ENCODE results near the gene NINL.
"Not testable (repeated sequence)": the region's sequence is repeated elsewhere in the genome, so short reads cannot be mapped to it uniquely, and the experiment has no call there.

The NINL gene

DNA sequence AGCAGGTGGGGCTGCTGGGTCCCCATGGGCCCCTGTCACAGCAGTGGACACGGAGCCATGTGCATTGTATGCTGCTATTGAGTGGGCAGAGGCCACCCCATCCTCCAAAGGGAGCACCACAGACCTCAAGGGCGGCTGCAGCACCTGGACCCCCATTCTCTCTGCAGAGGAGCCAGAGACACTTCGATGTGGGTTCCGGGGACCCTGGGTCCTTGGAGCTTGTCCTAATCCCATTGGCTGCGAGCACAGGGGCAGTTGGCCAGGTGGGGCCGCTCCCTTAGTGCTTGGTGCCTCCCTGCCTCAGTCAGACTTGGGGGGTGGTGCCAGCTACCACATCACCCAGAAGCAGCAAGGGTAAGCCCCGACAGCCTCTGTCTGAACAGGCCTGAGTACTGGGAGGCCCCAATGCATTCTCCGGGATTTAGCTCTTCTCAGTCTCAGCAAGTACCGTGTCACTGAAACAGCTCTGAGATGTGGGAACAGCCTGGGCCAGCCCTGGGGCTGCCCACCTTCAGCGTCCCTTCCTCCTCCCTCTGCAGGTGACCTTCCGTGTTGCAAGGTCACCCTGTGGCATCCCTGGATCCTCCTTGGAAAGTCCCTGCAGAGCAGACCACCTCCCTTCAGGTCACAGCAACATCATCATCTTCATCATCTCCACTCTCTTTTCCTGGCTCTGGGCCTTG lies 104.0 kb downstream of the NINL start:
- no peak for DNase-seq

DNA sequence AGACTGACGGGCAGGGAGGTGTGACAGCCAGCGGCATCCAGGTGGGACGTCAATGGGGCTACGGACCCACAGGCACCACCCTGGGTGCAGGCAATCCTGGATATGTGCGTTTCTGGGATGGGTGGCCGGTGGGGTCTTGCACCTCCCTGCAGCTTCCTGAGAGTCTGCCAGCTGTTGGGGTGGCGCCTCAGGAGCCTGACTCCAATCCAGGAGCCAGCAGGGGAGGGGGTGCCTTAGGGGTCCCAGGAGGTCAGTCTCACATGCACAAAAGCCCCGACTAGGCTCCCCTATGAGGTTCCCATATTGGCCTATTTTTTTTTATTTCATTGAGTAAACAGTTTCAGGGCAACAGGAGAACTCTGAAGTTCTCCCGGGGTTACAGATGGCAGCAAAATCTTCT lies 104.5 kb downstream of the NINL start:
- DNase-seq, result no peak

DNA sequence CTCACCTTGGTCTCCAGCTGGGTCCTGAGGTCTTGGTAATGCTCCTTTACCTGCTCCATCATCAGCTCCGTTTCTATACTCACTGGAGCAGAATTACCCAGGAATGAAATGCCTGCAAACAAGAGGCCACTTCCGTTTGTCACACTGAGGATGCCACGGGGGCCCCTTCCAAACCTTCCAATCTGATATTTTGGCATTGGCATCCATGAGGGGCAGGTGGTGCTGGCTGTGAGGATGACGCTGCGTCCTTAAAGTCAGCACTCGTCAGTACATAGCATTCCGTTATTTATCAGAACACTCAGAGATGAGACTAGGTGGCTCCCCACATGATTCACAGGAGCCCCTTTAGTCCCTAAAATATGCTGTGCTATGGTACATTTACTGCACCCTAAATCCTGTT lies 105.2 kb downstream of the NINL start:
- DNase-seq, result no peak

DNA sequence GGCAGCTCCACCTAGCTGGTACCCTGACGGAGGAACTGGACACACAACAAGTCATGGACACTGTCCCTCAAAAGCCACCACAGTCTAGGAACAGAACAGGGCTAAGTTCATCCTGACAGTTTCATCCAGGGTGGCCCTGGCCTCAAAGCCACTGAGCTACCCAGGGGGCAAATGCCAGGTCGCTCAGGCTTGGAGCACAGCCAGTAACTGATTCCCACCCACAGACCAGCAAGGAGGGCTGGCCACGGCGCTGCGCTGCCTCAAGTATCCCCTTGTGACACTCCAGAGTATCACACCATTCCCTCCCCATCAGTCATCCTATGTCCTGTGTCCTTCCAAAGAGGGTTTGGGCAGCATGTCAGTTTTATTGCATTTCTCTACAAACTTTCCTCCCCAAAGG lies 105.7 kb downstream of the NINL start:
- no peak for DNase-seq

DNA sequence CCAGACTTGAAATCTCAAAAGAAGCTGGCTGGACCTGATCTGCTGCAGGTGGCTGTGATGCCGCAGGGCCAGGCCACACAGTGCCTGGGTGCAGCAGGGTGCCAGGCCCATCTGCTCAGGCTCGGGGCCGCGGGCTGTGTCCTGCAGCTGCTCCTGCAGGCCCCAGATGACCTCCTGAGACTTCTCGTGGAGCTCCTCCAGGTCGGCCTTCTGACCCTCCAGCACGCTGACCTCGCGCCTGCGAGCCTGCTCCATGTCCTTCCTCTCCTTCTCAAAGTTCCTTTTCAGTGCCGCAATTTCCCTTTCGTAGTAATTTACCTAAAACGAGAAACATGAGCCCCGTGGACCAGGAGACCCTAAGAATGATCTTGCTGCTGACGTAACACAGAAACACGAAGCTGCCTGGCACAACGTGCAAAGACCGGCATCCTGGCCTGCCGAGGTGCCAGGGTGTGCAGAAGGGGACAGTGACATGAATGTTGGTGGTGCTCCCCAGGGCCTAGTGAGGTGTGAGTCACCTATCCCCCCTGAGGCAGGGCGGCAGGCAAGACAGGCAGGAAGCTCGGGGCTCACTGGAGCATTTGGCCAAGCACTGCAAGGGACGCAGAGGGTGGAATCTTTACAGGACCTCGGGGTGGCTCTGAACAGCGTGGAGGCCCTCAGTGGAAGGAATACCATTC lies 106.3 kb downstream of the NINL start:
- no peak for DNase-seq

DNA sequence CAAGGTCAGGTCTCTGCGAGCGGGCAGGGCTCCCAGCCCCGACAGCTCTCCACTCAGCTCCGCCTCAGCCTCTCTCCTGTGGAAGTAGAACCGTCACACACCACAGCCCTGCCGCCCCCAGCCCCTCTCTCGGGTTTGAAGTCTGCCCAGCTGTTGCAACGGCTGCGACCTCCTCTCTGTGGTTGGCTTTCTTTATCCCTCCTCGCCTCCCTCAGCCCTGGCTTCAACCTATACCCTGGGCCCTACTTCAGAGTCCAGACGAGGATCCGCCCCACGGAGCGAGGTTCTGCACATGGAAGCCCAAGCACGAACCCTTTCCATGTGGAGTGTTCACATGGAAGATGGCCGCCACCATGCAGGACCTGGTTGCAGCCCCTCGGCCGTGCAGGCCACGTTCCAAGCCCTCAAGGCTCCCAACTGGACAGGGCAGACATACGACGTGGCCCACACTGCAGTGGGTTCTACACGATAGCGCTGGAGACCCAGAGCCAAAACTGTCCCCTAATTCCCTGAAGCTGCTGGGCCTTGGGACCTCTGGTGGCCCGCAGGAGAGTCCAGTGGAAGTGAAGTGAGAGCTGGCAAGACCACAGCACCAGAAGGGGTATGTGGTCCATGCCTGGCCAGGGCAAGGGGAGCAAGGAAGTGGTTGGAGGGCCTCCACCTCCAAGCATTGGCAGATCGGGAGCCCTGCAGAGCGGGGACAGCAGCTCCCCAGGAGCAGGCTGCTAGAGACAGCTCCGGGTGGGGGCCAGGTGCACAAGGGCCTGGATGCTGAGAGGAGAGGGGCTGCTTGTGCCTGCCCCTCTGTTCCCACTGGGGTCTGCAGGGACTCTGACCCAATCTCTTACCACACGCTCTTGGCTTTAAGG lies 108.1 kb downstream of the NINL start:
- DNase-seq, result no peak

DNA sequence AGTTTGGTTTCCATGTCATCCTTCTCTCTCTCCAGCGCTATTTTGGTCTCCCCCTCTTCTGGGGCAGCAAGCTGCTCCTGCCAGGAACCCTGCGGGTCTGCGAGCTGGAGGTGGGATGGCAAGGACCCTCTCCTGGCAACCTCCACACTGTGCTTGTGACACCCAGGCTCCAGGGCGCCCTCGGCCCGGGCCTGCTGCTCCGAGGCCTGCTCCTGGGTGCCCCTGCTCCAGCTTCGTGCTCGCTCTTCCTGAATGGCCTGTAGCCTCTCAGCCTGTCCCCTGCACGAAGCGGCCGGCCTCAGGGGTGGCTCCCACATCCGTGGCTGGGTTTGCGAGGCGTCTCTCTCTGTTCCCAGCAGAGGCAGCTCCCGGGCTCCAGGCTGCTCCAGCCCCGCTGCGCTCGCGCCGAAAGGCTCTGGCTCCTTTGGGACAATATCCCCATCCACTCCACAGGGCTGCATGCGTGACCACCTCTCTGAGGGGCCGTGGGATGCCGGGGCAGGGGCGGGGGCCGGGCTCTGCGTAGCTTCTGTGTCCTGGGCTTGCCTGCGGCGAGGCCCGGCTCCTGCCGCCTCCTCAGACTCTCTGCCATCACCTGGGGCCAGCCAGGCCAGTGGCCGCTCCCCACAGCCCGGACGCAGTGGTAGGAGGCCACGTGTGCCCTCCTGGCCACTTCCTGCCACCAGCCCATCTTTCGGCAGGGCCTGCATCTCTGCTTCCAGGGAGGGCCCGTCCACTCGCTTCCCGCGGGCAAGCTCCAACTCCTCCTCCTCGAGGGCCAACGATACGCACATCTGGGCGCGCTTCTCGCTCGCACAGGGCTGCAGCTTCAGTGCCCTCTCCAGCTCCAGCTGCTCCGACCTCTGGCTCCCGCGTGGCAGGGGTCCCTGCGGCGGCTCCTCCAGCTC lies 109.0 kb downstream of the NINL start:
- DNase-seq, result no peak

DNA sequence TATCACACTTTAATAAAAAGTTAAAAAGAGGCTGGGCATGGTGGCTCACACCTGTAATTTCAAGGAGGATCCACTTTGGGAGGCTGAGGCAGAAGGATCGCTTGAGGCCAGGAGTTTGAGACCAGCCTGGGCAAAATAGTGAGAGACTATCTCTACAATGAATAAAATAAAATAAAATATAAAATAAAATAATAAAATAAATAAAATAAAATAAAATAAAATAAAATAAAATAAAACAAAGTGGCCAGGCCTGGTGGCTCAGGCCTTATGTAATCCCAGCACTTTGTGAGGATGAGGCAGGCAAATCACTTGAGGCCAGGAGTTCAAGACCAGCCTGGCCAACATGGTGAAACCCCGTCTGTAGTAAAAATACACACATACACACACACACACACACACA lies 112.0 kb downstream of the NINL start:
- not testable (repeated sequence) for DNase-seq

DNA sequence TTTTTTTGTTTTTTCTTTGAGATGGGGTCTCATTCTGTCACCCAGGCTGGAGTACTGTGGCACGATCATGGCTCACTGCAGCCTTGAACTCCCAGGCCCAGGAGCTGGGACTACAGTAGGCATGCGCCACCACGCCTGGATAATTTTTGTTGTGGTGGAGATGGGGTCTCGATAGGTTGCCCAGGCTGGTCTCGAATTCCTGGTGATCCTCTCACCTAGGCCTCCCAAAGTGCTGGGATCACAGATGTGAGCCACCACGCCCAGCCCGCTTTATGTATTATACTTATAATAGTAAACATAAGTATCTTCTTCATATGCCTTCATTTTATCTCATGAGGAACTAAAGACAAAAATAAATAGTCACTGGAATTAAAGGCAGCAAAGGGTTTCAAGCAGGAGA lies 114.3 kb downstream of the NINL start:
- DNase-seq, result no peak

DNA sequence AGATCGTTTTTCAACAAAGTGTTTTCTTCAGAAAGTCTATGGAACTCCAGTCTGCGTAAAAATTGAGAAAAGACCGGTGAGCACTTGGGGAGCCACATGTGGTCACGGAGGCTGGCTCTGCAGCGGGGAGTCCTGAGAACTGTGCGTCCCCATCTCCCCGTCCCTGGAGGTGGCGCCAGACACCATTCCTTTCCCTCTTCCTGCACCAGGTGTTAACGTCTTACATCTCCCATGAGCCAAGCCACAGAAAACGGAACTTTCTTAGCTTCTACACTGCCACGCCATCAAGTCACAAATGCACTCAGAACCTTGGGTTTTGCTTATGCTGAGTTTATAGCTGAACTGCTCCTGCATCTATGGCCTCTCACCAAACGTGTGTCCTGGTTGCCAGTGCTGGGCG lies 115.3 kb downstream of the NINL start:
- peak; percentile 28 for DNase-seq

DNA sequence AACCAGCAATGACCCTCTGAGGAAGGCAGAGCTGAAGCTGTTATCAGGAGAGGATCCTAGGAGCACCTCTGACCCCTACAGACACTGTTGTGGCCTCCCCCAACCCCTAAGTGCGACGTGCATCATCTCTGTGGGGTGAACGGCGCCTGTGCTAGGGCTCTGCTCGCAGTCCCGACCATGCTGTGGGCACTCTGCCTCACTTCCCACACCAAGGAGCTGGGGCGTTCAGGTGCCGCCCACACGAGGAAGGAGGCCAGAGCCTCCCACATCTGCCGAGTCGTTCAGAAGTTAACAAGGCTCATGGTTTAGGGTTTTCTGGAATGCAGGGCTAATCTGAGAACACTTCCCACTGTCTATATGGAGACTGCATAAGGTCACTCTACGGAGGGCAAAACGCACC lies 115.8 kb downstream of the NINL start:
- DNase-seq, result no peak

DNA sequence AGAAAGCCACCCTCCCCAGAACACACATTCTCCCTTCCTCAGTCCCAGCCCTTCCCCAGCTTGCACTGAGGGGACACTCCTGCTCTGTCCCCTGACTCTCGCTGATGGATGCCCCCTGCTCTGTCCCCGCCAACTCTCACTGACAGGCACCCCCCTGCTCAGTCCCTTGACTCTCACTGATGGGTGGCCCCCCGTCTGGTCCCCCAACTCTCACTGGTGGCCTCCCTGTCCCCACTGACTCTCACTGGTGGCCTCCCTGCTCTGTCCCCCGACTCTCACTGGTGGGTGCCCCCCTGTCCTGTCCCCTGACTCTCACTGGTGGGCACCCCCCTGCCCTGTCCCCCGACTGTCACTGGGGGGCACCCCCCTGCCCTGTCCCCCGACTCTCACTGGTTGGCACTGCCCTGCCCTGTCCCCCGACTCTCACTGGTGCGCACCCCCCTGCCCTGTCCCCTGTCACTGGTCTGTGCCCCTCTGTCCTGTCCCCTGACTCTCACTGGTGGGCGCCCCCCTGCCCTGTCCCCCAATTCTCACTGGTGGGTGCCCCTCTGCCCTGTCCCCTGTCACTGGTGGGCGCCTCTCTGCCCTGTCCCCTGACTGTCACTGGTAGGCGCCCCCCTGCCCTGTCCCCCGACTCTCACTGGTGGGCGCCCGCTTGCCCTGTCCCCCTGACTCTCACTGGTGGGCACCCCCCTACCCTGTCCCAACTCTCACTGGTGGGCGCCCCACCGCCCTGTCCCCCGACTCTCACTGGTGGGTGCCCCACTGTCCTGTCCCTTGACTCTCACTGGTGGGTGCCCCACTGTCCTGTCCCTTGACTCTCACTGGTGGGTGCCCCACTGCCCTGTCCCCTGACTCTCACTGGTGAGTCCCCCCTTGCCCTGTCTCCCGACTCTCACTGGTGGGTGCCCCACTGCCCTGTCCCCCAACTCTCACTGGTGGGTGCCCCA lies 116.9 kb downstream of the NINL start:
- DNase-seq, result no peak

DNA sequence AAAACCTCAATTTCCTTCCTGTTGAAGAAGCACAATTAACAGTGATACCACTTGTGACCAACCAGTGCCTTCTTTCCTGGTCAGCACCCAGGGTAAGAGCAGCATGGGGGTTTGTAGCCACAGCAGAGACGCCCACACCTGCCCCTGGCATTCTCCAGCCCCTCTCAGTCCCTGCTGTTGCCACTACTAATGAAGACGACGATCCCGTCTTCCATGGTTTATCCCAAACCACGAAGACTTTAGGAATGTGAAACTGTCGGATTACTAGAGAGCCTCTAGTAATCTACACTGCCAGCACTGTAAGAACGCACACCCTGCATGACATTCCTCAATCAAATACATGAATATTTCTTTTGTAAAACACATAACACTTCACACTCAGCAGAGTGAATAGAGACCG lies 117.9 kb downstream of the NINL start:
- no peak for DNase-seq

DNA sequence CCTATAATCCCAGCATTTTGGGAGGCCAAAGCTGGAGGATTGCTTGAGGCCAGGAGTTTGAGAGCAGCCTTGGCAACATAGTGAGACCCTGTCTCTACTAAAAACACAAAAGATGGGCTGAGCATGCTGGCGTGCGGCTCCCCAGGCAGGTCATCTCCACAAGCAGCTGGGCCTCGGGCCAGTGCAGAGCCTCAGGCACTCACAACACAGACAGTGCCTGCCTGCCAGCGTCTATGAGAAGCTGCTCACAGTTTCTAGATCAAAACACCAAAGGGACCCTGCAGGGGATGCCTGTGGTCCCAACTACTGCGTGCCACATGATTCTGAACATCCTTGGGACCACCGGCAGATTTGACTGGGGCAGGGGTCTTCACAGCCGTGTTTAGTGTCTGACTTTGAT lies 118.5 kb downstream of the NINL start:
- no peak for DNase-seq

DNA sequence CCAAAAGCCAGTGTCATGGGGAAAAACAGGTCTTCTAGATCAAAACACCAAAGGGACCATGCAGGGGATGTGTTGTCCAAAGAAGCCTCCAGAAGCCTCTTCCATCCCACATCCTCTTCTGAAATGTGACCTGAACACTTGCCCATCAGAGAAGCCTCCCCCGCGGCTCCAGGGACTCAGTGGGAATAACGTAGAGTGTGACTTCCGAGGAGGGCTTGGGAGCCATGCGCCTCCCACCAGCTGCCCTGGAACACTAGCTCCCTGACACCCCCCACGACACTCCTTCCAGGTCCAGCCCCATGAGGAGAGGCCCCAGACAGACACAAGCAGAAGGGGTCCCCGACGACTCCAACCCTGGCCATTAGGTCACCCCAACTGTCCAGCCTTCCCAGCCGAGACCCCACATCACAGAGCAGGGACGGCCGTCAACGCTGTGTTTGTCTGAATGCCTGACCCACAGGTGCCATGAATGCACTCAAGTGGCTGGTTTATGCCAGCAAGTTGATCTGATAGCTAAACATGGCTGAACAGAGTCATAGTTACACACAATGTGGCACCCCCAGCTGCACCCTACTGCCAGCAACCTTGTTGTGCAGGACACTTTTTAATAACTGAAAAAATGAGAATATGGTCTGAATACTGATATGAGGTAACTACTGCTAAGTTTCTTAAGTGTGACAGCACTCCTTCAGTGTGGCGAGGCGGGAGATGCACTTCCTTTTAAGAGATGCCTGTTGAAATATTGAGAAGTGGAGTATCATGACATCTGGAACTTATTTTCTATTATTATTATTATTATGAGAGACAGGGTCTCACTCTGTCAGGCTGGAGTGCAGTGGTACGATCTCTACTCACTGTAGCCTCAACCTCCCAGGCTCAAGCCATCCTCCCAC lies 119.8 kb downstream of the NINL start:
- DNase-seq, result no peak

DNA sequence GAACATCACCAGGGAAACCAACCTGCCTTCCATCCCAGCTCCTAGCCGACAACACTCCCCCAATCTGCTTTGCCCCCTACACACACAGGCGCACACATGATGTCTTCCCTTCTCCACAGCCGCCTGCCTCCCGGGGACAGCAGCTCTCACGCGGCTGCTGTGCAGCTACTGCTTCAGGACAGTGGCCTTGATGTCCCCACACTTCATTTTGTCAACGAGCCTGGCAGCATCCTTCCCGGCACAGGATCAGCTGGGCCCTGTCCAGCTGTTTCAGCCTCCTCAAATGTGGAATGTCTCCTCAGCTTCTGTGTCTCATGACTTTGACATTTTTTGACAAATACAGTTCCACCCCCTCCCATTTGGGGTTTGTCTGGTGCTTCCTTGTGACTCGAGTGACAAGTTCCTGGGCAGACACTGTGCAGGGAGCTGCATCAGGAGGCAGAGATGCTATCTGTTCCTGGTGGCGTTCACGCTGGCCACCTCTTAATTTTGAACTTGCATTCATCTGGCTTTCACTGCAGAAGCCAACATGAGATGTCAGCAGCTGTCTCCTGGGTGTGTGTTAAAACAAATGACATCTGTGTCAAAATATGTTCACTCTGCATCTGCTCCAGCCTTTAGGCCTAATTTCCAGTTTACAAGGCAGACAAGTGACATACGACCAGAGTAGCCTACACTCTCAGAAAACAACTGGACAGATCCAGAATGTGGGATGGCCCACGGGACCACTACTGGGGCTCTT lies 120.7 kb downstream of the NINL start:
- DNase-seq, result no peak

DNA sequence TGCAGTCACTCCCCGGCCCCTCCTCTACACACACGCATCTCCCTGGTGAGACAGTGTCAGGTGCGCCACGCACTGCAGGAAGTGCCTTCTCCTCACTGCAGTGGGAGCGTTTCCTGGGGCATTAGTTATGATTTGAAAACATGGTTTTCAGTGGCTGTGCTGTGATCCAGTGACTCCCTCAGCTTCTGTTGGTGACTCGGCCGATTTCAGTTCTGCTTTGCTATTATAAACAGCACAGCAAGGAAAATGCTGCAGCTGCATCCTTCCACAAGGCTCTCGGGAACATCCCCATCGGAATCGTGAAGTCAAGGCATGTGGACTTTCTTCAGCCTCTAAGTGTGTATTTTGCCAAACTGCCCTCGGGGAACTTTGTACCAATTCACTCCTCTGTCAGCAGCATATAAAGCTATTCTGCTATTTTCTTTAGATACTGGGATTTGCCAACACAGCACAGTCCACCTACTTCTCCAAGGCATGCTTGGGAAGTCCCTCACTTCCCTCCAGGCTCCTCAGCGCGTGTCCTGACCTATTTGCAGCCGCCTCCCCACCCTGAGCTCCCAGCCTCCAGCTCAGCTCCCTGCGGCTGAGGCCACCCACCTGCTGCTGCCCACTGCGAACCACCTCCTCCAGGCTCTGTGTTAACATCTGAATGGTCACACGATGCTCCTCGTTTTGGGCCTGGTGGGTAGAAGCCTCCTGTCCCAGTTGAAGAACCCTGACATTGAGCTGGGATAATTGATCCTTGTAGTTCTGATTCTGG lies 123.4 kb downstream of the NINL start:
- peak; percentile 85 for DNase-seq

DNA sequence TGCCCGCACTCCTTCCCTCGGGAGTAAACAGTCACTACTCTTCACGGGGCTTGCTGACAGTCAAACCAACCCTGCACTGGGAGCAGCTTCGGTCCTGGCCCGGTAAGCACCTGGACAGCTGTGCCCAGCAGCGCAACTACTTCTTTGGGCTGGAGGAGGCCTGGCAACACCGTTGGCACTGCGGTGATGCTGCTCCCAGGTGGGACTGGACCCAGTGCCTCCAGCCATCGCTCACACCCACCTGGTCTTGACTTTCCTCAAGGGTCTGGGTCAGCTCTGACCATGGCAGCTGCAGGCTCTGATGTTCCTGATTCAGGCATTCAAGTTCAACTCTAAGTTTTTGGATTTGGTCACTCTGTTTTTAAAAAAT lies 124.1 kb downstream of the NINL start:
- no peak for DNase-seq

Data from MV-4-11 (cell line).